Thoracic aorta endothelial cell (primary cell): Measurements from ENCODE around the gene TIMP2. TPM values are rescaled to one million over a fixed set of nuclear protein-coding genes. Genes with fewer than 3 reads are reported as not detected.

Source experiments
- total RNA-seq: library from RNA; depleted of rRNA; stranded (reverse); fragments of >200 nt; gene quantifications from 2 replicates; pipeline ENCODE4 v1.2.3, GENCODE V29; 2012

The TIMP2 gene
- total RNA-seq, result 82.5 and 86.8 TPM in 2 replicates

GRCh38 chr17:78925234-78925633 is at the start of gene TIMP2:
TIMP2 (minus strand) TSS chr17:78925387; CDS start chr17:78925088, 299 bp downstream.

GRCh38 chr17:78903101-78903779 is 21.9 kb downstream of the TIMP2 start, which contains the start of gene CEP295NL:
CEP295NL (minus strand) TSS chr17:78903201; CDS start chr17:78901828, 1,373 bp downstream.

GRCh38 chr17:78840780-78841611 is 84.2 kb downstream of the TIMP2 start, which contains the start of gene USP36:
USP36 (minus strand) TSS chr17:78840814; CDS start chr17:78836363, 4,451 bp downstream.

Other genes starting within 250 kb of the TIMP2 start
- gene CYTH1, start 143.1 kb downstream of the TIMP2 start, total RNA-seq, result 45.2 and 53.1 TPM in 2 replicates
- 34.2 and 36.4 TPM in 2 replicates for gene USP36, start 84.6 kb downstream of the TIMP2 start, total RNA-seq
- 1.9 and 2.6 TPM in 2 replicates for gene CEP295NL, start 22.2 kb downstream of the TIMP2 start, total RNA-seq
- gene LGALS3BP, start 54.5 kb upstream of the TIMP2 start, total RNA-seq, result 0.29 and 0.80 TPM in 2 replicates
- gene CANT1, start 84.4 kb upstream of the TIMP2 start, total RNA-seq, result 75.0 and 76.7 TPM in 2 replicates
- gene C1QTNF1, start 98.8 kb upstream of the TIMP2 start, total RNA-seq, result 4.1 and 6.8 TPM in 2 replicates
- 14.1 and 14.8 TPM in 2 replicates for gene ENGASE, start 149.4 kb upstream of the TIMP2 start, total RNA-seq